ENCODE data around the gene TYRO3. TPM values are rescaled to one million over a fixed set of nuclear protein-coding genes. Genes with fewer than 3 reads are reported as not detected.

TYRO3 gene
- total and polyA plus RNA-seq, 7 donors: 1.6 to 5.8 (median 4.6) TPM

GRCh38 chr15:41609123-41609522 is 50.1 kb downstream of the TYRO3 start:
- no peak for TF ChIP-seq CTCF (IDR thresholded peaks at IDR 0.05)
- H3K36me3 ChIP-seq (ENCODE audit: insufficient read depth in 1 of 2, low read depth in 1 of 2): no peaks in the 10 kb centered on the region
- no peak for ATAC-seq
- no peak overlapping the region for H3K27ac ChIP-seq
- no peak overlapping the region for H3K4me3 ChIP-seq
- peaks cover 7% of the 10 kb centered on the region for H3K4me1 ChIP-seq
- no peaks in the 10 kb centered on the region for H3K9me3 ChIP-seq
- peaks cover 0 to 11% (median 0%) of the 10 kb centered on the region in 3 donors for H3K27me3 ChIP-seq (ENCODE audit: insufficient read depth in 3 of 3, low read length in 2 of 3)
- no peak for DNase-seq
- WGBS, 3 donors: 85 to 97% (median 87%) methylated on average over 1 of the region's 1 CpG
- intact Hi-C loops (cut with DNase I): no loop called here

- Histone ChIP-seq H3K9me3 (no peaks in the 10 kb centered on the region), H3K27me3 (ENCODE audit: insufficient read depth in 3 of 3, low read length in 2 of 3) (peaks cover 0 to 11% (median 0%) of the 10 kb centered on the region in 3 donors), H3K4me1 (no peaks in the 10 kb centered on the region), H3K4me3 (no peak overlapping the region), H3K36me3 (ENCODE audit: insufficient read depth in 1 of 2, low read depth in 1 of 2) (no peaks in the 10 kb centered on the region), H3K27ac (no peak overlapping the region)
- no peak for TF ChIP-seq CTCF (IDR thresholded peaks at IDR 0.05)
- ATAC-seq (no peak), DNase-seq (no peak)
- 43 to 48% (median 43%) methylated on average over 4 of the region's 4 CpGs for WGBS, 3 donors
- intact Hi-C loops (cut with DNase I): no loop called here
These were observed 51.0 kb downstream of the TYRO3 start for GRCh38 chr15:41610048-41610447.

GRCh38 chr15:41620536-41621199 is 61.7 kb downstream of the TYRO3 start:
- DNase-seq: no peak
- intact Hi-C loops (cut with DNase I): loop anchor here (1.0 to 5.0 kb wide), 2 partner anchors 40 to 42 kb away; partner anchors contain the start of gene MGA (in 2 of the 2)
- Histone ChIP-seq H3K4me1 (no peaks in the 10 kb centered on the region), H3K36me3 (ENCODE audit: insufficient read depth in 1 of 2, low read depth in 1 of 2) (no peaks in the 10 kb centered on the region), H3K27ac (peak overlapping the region; percentile 84), H3K9me3 (no peaks in the 10 kb centered on the region), H3K27me3 (ENCODE audit: insufficient read depth in 3 of 3, low read length in 2 of 3) (no peaks in the 10 kb centered on the region), H3K4me3 (peak overlapping the region; percentile 72)
- ATAC-seq: no peak
- WGBS, 3 donors: 13 to 19% (median 15%) methylated on average over 18 of the region's 18 CpGs
- TF ChIP-seq CTCF (IDR thresholded peaks at IDR 0.05): no peak

- Histone ChIP-seq H3K4me3 (peak overlapping the region; percentile 72), H3K4me1 (no peaks in the 10 kb centered on the region), H3K9me3 (no peaks in the 10 kb centered on the region), H3K27me3 (ENCODE audit: insufficient read depth in 3 of 3, low read length in 2 of 3) (no peaks in the 10 kb centered on the region), H3K36me3 (ENCODE audit: insufficient read depth in 1 of 2, low read depth in 1 of 2) (no peaks in the 10 kb centered on the region), H3K27ac (peak overlapping the region; percentile 84)
- WGBS, 3 donors: 1% methylated on average over 86 to 104 of the region's 104 CpGs
- DNase-seq: peak; percentile 83 to 91
- ATAC-seq: peak; percentile 90 to 93 (median 91)
- TF ChIP-seq CTCF (IDR thresholded peaks at IDR 0.05): no peak
- intact Hi-C loops (cut with DNase I): loop anchor here (1.0 to 5.0 kb wide), 2 partner anchors 39 to 41 kb away; partner anchors contain the start of gene MGA (in 2 of the 2)
These were observed 62.5 kb downstream of the TYRO3 start for GRCh38 chr15:41621200-41622193.
